Activated CD8-positive, alpha-beta memory T cell treated with anti-CD3 and anti-CD28 coated beads, Interleukin-2, amount 50 U/mL, for 24 hours (primary cell): ENCODE measurements around the gene TMED7.
"Not testable (repeated sequence)": the region's sequence is repeated elsewhere in the genome, so short reads cannot be mapped to it uniquely, and the experiment has no call there.

Source experiments
- DNase-seq: peaks from one replicate; pipeline ENCODE4 v3.0.0-alpha.2; 2020; ENCODE audit errors: extremely low read depth

TMED7 gene

DNA sequence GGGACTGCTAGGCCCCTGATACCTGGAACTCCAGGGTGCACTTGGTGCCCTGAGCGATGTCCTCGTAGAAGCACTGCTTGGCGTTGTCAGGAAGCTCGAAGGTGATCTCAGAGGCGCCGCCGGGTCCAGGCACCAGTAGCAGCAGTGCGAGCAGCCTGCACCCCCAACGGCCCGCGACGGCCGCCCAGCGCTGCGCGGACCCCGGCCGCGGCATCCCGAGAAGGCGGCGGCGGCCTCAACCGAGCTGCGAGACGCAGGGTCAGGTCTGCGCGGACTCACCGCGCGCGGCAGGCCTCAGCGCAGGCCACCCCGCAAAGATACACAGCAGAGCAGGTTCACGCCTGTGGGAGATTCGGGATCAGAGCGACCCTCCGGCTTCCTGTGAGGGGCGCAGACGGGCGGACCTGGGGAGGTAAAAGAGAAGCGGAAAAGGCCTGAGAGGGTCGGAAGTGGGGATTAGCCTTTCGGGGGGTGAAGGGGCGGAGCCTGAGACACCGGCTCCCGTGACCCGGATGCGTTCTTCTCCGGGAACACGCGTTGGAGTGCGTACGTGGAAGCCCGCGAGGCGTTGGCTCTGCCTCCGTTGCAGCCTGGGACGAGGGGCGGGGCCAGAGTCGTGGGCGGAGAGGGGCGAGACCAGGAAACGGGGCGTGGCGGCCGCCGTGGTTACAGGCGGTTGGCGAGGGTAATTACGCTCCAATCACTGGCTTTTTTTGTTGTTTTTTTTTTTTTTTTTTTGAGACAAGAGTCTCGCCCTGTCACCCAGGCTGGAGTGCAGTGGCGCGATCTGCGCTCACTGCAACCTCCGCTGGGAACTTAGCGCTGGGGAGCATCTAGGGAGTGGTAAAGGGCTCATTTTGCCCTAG lies at the start of gene TMED7:
Gene TMED7, minus strand, starts transcription at position 458 of the 866 bp plus-strand sequence. Its CDS starts 244 bp downstream, at position 214.
- DNase-seq, result peak; percentile 100

DNA sequence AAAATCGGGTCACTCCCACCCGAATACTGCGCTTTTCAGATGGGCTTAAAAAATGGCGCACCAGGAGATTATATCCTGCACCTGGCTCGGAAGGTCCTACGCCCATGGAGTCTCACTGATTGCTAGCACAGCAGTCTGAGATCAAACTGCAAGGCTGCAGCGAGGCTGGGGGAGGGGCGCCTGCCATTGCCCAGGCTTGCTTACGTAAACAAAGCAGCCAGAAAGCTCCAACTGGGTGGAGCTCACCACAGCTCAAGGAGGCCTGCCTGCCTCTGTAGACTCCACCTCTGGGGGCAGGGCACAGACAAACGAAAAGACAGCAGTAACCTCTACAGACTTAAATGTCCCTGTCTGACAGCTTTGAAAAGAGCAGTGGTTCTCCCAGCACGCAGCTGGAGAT lies 48.9 kb upstream of the TMED7 start:
- not testable (repeated sequence) for DNase-seq

DNA sequence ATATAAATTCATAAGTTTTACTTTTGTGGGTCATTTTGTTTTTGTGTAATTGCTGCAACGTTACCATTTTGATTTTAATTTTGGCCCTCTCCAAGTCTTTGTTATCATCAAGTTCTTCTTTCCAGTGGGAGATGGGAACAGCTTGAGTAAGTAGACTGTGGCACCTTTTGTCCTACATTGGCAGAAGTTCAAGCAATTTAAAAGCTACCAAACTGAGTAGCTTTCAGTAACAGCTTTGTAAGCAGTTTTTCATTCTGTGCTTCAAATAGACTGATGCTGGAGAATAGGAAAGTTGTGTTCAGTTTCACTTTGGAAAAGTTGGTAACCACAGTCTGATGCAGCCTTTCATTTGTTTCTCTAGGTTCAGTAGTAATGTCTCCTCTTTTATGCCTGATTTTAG lies 47.8 kb upstream of the TMED7 start:
- no peak for DNase-seq

DNA sequence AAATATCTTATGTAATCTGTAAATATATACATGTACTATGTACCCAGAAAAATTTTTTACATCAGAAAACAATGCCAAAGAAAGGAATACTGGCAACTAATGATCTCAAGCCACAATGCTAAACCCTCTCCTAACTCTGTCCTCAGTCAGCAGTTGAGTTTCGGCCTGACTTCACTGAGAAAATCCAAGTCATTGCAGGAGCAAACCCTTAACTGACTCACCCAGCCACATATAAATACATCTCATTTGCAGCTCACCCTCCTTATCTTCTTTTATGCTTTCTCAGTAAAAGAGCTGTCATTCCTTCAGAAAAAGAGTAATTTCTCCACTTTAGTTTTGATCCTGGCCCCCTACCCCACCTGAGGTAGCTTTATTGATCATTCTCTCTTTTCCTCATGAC lies 46.1 kb upstream of the TMED7 start:
- DNase-seq, result no peak

DNA sequence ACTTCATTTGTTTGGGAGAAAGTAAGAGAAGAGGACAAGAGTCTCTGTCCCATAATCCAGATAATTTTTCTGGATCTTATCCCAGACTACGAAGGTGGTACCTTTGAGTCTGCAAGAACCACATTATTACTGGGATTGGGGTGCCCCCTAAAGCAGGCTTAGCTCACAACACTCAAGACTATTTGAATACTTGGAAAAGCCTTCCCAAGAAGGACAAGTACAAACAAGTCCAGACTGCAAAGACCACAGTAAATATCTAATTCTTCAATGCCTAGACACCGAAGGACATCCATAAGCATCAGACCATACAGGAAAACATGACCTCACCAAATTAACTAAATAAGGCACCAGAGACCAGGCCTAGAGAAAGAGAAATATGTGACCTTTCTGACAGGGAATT lies 40.2 kb upstream of the TMED7 start:
- DNase-seq, result no peak

DNA sequence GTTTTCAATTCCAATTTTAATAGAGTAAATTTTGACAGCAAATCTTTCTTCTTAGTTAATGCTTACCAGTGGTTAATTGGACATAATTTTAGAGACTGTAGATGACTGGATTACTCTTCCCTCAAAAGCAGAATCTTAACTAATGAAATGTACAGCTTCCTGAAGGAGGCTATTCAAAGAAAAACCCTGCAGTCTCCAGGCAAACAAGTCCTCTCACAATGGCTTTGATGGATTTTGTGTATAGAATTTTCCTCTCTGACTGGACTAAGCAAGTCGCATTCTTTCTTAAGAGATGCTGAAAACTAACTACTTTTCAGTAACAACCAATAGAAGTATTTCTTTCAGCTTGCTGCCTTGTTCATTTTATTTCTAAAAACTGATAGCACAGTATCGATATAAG lies 35.7 kb upstream of the TMED7 start:
- DNase-seq, result no peak

DNA sequence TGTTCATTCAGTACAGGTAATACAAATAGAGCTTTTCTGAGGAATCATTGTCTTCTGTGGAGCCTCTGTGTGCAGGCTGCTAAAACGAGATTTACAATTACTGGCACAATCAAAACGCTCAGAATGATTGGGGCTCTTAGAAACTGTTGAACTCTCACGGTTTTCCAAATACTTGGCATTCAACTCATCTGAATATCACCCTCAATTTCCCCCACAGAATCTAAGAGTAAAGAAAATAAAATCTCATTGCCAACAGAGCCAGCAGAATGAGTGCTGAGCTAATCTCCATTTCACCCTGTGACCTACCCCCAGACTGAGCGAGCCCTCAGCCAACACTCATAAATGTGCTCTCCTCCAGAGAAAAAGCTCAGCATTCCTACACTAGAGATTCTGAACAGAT lies 35.3 kb upstream of the TMED7 start:
- DNase-seq, result no peak

DNA sequence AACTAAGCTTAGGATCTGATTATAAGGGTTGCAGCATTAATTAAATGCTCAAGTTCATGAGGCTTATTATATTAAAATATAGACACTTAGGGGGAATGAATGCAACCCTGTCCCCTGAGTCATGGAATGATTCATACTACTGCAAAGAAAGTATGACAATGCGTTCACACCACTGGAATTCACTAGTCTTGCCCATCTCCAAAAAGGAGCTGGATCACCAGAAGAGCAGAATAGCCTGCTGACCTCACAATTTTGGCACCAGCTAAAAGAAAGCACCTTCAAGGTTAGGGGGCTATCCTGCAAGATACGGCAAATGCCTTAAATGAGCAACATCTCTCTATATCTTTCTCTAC lies 32.0 kb upstream of the TMED7 start:
- DNase-seq, result no peak

DNA sequence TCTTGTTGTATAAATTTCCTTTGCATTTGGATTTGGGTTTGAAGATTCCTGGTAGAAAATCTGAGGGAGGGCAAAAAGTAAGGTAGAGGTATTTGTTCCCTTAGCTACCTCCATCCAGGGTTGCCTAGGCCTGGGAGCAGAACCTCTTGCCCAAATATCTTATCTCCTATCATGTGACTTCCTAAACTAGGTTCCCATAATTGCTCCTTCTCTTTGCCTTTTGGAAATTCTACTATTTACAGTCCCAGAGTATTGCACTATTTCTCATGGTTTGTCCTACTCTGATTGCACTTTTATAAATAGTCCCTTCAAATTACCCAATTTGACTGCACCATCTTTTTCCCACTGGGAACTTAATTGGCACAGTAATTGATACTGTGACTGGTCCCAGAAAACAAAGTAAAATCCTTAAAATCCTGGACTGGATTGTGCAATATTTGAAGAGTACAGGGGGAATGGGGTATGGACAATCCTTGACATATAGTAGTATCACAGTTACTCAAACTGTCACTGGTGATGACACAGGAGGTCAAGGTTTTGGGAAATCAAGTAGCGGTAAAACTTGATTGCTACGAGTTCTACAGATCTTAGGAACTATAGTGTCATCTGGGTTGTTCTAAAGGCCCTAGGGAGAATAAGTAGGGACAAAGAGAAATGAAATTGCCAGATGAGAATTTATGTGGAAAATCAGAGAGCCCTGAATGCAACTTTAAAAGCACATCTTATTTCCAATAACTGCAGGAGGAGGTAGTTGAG lies 31.5 kb upstream of the TMED7 start:
- no peak for DNase-seq

DNA sequence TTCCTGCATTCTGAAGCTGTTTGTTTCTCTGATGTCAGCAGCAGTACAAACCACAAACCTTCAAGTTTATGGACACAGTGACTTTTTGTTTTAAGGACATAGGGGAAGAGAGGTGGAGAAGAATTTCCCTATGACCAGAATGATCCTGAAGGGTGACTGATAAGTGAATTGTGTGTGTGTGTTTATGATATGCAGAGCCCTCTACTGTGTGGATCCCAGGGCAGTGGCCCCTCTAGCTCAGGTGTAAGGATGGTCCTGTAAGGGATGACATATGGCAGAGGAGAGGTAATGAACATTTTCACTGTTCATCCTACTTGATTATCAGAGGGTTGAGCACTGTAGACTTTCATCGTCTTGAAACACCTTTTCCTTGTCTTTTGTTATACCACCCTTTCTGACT lies 30.6 kb upstream of the TMED7 start:
- DNase-seq, result no peak

DNA sequence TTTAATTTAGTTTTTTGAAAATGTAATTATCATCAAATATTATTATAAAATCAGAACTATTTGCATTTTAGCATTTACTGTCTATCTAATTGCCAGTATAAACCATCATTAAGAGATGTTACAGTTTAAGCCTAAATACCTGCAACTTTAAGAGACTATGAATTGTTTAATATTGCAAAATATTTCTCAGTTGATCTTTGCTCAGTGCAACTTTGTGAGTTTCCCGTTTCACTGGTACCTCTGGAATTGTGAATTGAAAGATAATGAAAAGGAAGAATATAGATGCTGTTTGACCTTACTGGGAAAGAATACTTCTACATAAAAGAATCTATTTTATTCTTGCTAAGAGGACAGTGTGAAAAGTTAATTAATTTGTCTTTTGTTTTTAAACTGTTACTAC lies 30.2 kb upstream of the TMED7 start:
- no peak for DNase-seq

DNA sequence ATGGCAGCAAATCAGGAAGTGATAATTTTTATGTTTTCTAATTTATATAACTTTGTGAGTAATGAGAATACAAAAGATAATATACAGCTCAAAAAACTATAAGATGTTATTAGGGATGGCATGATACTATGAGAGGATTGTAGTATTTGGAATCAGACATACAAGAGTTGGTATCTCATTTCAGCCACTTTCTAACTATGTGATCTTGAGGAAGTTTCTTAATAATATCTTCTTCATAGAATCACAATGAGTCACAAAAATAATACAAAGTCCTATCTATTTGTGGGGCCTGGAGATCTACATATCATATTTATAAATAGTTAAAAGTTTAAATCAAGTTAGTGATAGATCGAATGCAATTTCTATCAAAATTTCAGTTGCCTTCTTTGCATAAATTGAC lies 23.7 kb upstream of the TMED7 start:
- no peak for DNase-seq

DNA sequence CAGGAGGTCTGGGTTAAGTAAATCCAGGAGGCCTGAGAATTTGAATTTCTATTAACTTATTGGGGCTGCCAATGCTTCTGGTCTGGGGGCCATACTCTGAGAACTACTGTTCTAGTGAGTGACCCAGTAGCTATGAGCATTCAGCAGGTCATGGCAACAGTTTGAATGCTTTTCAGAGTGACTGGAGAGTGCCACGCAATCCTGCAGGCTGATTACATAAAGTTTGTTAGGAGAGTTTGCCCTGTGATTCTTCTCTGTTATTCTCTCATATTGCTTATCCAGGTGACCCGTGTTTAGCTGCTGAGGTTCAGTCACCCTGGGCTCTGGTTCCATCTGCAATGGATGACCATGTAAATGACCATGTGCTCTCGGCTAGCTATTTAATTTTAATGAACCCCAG lies 22.2 kb upstream of the TMED7 start:
- no peak for DNase-seq

DNA sequence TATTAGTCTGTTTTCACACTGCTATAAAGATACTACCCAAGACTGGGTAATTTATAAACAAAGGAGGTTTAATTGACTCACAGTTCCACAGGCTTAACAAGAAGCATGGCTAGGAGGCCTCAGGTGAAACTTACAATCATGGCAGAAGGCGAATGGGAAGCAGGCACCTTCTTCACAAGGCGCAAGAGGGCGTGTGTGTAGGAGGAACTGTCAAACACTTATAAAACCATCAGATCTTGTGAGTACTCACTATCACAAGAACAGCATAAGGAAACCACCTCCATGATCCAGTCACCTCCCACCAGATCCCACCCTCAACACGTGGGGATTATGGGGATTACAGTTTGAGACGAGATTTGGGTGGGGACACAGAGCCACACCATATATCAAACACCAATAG lies 19.6 kb upstream of the TMED7 start:
- DNase-seq, result not testable (repeated sequence)

DNA sequence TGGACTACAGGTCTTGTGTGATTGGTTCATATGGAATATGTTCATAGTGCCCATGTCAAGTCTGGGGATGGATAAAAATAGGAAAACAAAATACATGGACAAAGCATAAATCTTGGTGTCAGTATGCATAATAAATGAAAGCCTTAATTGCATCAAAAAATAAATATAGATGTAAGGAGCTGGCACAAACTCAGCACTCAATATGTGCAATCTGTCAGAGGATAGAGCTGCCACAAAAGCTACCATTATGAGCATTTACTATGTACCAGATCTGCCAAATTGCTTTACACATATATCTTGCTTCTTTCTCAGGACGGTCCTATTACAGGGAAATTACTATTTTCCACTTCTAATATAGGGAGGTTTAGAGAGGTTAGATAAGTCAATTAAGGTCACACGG lies 18.2 kb upstream of the TMED7 start:
- no peak for DNase-seq

DNA sequence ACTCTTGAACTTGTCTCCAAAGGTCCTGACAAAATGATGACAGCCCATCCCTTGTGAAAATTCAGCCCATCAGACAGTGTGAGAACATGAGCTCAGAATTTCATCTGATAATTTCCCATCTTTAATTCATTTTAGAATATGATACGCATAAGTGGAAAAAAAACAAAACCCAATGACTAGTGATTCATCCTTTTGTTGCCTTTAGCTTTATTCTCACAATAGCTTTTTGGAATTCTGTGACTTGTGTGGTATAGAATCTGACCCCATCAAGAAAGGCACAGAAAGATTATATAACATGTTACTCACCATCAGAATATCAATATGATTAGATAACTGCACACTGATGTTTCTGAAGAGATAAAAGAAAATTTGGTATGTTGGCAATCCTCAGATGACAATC lies 16.1 kb upstream of the TMED7 start:
- DNase-seq, result no peak

DNA sequence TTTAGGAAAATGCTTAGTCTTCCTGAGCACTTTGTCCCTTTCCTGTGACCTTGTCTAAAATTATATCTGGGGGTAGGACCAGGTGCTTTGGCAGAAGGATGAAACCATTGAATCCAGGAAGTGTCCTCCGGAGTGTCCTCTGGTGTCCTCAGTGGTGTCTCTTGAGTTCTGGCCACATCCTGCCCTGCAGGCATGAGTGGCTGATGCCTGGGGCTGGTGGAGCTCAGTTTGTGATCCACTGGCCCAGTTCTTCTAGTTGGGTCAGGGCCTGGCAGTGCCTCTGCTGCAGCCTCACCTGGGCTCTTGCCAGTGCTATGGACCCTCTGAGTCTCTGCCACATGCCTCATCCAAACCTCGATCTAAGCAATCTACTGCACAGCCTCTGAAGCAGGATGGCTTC lies 14.4 kb upstream of the TMED7 start:
- DNase-seq, result no peak

DNA sequence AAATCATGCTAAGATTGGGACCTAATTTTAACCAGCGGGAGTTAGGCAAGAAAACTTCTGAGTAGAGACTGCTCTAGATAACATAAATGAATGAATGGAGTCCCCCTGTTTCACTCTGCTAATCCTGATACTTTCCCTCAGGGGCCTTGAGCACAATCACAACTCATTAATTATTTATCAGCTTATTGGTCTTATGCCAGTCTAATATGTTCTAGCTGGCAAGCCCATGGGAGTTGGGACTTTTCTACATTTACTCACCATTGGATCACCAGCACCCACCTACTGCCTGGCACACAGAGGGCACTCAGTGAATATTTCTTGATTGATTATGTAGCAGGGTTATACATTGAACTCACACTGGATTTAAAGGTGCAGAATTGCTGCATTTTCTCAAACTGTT lies 13.5 kb upstream of the TMED7 start:
- DNase-seq, result no peak

DNA sequence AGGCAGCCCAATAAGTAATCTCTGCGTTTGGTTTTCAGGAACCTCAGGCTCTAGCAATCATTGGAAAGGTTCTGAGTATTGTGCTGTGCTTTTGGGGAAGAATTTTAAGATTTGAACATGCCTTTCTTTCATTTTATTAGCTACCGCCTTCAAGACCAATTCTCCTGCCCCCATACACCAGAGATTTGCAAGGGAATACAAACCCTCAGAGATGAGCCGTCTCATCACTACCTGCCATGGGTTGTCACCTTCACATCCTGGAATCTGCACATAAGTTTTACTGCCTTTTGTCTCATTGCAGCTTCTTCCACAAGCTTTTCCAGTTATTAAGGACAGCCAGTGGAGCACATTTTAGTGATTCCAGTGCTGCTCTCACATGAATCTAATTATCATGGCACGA lies 11.7 kb upstream of the TMED7 start:
- no peak for DNase-seq

DNA sequence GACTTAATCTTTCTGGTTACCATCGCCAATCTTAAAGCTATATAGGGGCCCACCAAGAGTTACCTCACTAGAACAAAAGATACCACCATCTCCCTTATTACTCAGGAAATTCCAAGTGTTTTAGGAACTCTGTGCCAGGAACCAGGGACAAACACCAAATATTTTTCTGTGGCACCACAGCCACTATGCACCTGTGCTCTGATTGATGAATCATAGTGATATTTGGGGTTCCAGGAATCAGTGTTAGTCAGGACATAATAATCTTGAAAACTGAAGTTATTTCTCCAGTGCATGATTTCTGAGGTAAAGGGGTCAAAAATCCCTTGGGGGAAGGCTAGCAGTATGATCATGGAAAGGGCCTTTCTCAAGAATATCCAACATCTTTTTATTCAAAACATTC lies 10.2 kb upstream of the TMED7 start:
- DNase-seq, result no peak

DNA sequence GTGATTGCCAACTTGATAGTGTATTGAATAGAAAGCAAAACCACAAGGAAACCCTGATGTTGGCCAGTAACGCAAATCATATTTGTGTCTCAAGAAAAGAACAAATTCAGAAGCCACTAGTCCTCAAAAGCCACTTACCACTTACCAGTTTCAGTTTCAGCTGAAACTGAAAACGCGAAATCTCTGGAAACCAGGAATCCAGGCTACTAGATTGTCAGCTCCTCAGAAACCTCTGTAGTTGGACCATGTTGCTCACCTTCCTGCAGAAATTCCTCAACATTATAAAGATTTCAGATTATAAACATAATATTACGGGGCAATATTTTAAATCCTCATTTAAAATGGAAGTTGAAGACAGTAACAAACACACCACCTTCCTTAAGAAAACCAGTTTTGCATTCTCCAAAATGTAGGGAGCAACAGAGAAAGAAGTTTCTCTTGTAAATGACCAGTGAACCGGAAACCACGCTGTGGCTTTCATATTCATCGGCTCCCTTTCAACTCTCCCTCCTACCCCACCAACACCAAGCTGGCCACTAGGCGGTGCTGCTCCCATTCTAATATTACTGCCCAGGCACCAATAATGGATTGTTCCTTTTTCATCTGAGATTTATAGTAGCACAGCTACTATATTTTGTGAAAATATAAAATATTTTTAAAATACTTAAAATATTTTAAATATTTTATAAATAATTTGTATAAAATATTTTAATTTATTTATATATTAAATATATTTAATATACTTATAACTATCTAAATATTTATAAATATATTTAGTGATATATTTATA lies 8.7 kb upstream of the TMED7 start:
- DNase-seq, result peak; percentile 76

DNA sequence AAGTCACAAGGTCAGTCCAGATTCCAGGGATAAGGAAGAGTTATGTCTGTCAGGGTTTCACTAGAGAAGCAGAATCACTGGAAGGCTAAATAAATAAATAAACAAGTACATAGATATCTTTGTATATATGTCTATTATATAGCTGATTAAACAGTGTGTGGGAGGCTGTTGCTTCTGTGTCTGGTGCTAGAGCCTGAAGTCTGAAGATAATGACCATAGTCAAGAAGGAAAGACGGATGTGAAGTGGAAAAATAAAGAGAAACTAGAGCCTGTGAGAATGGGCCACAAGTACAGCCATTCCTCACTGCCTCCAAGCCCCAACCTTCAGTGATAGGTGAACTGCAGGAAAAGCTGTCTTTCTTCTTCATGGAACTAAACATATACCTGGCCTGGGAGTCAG lies 4.1 kb upstream of the TMED7 start:
- no peak for DNase-seq
